Stimulated activated naive B cell treated with anti-CD40 and anti-IgM and Interleukin-4, amounts not matched to agents 10 μg/mL and 1 μg/mL and 100 μg/mL, for 72 hours (primary cell): ENCODE measurements around the gene BMPER.

Experiments
- ATAC-seq, 2 donors: fragments of 150-1000 bp; cut with Tn5 transposase; replicated peaks; 2 replicates each; pipeline ENCODE4 v1.10.0; 2021; ENCODE audit warnings: moderate library complexity in 1 of 2
- DNase-seq: peaks from one replicate; pipeline ENCODE4 v3.0.0; 2021
- H3K27ac Mint-ChIP-seq: one replicate; pipeline ENCODE4 v1.8.0; 2022; ENCODE audit warnings: mild to moderate bottlenecking, mixed read lengths
- H3K27me3 Mint-ChIP-seq, 2 donors: one replicate each; pipeline ENCODE4 v1.8.0; 2022; ENCODE audit warnings: mixed read lengths in 2 of 2
- H3K36me3 Mint-ChIP-seq, 2 donors: one replicate each; pipeline ENCODE4 v1.8.0; 2022; ENCODE audit warnings: mixed read lengths in 2 of 2, mild to moderate bottlenecking in 1 of 2
- H3K4me1 Mint-ChIP-seq, 2 donors: one replicate each; pipeline ENCODE4 v1.8.0; 2022; ENCODE audit warnings: mixed read lengths in 2 of 2, mild to moderate bottlenecking in 1 of 2
- H3K4me3 Mint-ChIP-seq, 2 donors: one replicate each; pipeline ENCODE4 v1.8.0; 2022; ENCODE audit warnings: mild to moderate bottlenecking in 2 of 2, mixed read lengths in 2 of 2, moderate library complexity in 1 of 2
- H3K9me3 Mint-ChIP-seq, 2 donors: one replicate each; pipeline ENCODE4 v1.8.0; 2022; ENCODE audit warnings: mixed read lengths in 2 of 2, mild to moderate bottlenecking in 1 of 2

Gene BMPER

GRCh38 chr7:33950047-33950714 is 44.8 kb downstream of the BMPER start:
- H3K4me1 Mint-ChIP-seq, result no peaks in the 10 kb centered on the region
- H3K27ac Mint-ChIP-seq, result no peak overlapping the region
- no peak for ATAC-seq
- peaks cover 6 to 20% of the 10 kb centered on the region in 2 donors for H3K27me3 Mint-ChIP-seq
- no peaks in the 10 kb centered on the region for H3K36me3 Mint-ChIP-seq
- no peak overlapping the region for H3K4me3 Mint-ChIP-seq
- DNase-seq, result no peak
- H3K9me3 Mint-ChIP-seq, result peaks cover 0 to 3% of the 10 kb centered on the region in 2 donors

- Mint-ChIP-seq H3K4me3 (no peak overlapping the region), H3K27ac (no peak overlapping the region), H3K9me3 (peaks cover 0 to 3% of the 10 kb centered on the region in 2 donors), H3K36me3 (no peaks in the 10 kb centered on the region), H3K27me3 (peaks cover 0 to 25% of the 10 kb centered on the region in 2 donors), H3K4me1 (no peaks in the 10 kb centered on the region)
- ATAC-seq (no peak), DNase-seq (no peak)
These were observed 47.5 kb downstream of the BMPER start for GRCh38 chr7:33952824-33953223.

GRCh38 chr7:33958104-33958503 is 52.8 kb downstream of the BMPER start:
- no peak overlapping the region for H3K4me3 Mint-ChIP-seq
- H3K27me3 Mint-ChIP-seq, result peaks cover 0 to 11% of the 10 kb centered on the region in 2 donors
- H3K36me3 Mint-ChIP-seq, result no peaks in the 10 kb centered on the region
- ATAC-seq, result no peak
- peaks cover 0 to 1% of the 10 kb centered on the region in 2 donors for H3K9me3 Mint-ChIP-seq
- H3K27ac Mint-ChIP-seq, result no peak overlapping the region
- DNase-seq, result no peak
- H3K4me1 Mint-ChIP-seq, result no peaks in the 10 kb centered on the region

GRCh38 chr7:33959676-33960075 is 54.3 kb downstream of the BMPER start:
- DNase-seq (no peak), ATAC-seq (no peak)
- Mint-ChIP-seq H3K4me1 (no peaks in the 10 kb centered on the region), H3K36me3 (no peaks in the 10 kb centered on the region), H3K9me3 (peaks cover 0 to 1% of the 10 kb centered on the region in 2 donors), H3K27me3 (peaks cover 0 to 16% of the 10 kb centered on the region in 2 donors), H3K27ac (no peak overlapping the region), H3K4me3 (no peak overlapping the region)

- no peak overlapping the region for H3K4me3 Mint-ChIP-seq
- no peaks in the 10 kb centered on the region for H3K4me1 Mint-ChIP-seq
- H3K9me3 Mint-ChIP-seq, result peaks cover 0 to 1% of the 10 kb centered on the region in 2 donors
- H3K27ac Mint-ChIP-seq, result no peak overlapping the region
- peaks cover 0 to 9% of the 10 kb centered on the region in 2 donors for H3K27me3 Mint-ChIP-seq
- H3K36me3 Mint-ChIP-seq, result no peaks in the 10 kb centered on the region
- ATAC-seq, result no peak
- no peak for DNase-seq
These were observed 56.6 kb downstream of the BMPER start for GRCh38 chr7:33961948-33962347.

- H3K27me3 Mint-ChIP-seq, result peaks cover 0 to 4% of the 10 kb centered on the region in 2 donors
- H3K36me3 Mint-ChIP-seq, result no peaks in the 10 kb centered on the region
- H3K9me3 Mint-ChIP-seq, result no peaks in the 10 kb centered on the region
- no peak for DNase-seq
- H3K4me1 Mint-ChIP-seq, result peaks cover 0 to 3% of the 10 kb centered on the region in 2 donors
- no peak for ATAC-seq
- H3K27ac Mint-ChIP-seq, result no peak overlapping the region
- no peak overlapping the region for H3K4me3 Mint-ChIP-seq
These were observed 59.3 kb downstream of the BMPER start for GRCh38 chr7:33964417-33965182.

- Mint-ChIP-seq H3K36me3 (no peaks in the 10 kb centered on the region), H3K4me3 (no peak overlapping the region), H3K9me3 (peaks cover 0 to 2% of the 10 kb centered on the region in 2 donors), H3K4me1 (peaks cover 0 to 3% of the 10 kb centered on the region in 2 donors), H3K27me3 (peaks cover 0 to 4% of the 10 kb centered on the region in 2 donors), H3K27ac (no peak overlapping the region)
- ATAC-seq, result no peak
- no peak for DNase-seq
These were observed 59.9 kb downstream of the BMPER start for GRCh38 chr7:33965183-33965744.

GRCh38 chr7:33968591-33968990 is 63.3 kb downstream of the BMPER start:
- DNase-seq (no peak), ATAC-seq (no peak)
- Mint-ChIP-seq H3K27me3 (peaks cover 0 to 4% of the 10 kb centered on the region in 2 donors), H3K36me3 (no peaks in the 10 kb centered on the region), H3K27ac (no peak overlapping the region), H3K4me3 (no peak overlapping the region), H3K4me1 (peaks cover 0 to 3% of the 10 kb centered on the region in 2 donors), H3K9me3 (peaks cover 0 to 2% of the 10 kb centered on the region in 2 donors)

- H3K27ac Mint-ChIP-seq, result no peak overlapping the region
- no peak for ATAC-seq
These were observed 65.2 kb downstream of the BMPER start for GRCh38 chr7:33970536-33970935.

GRCh38 chr7:33971106-33971505 is 65.8 kb downstream of the BMPER start:
- ATAC-seq (no peak), DNase-seq (no peak)
- Mint-ChIP-seq H3K36me3 (no peaks in the 10 kb centered on the region), H3K27ac (no peak overlapping the region), H3K27me3 (no peaks in the 10 kb centered on the region), H3K4me1 (peaks cover 0 to 3% of the 10 kb centered on the region in 2 donors), H3K4me3 (no peak overlapping the region), H3K9me3 (peaks cover 0 to 4% of the 10 kb centered on the region in 2 donors)

More at GRCh38 chr7:33970536-33970935, 65.2 kb downstream of the BMPER start:
- H3K4me1 Mint-ChIP-seq, result peaks cover 0 to 3% of the 10 kb centered on the region in 2 donors
- H3K4me3 Mint-ChIP-seq, result no peak overlapping the region
- H3K9me3 Mint-ChIP-seq, result peaks cover 0 to 2% of the 10 kb centered on the region in 2 donors
- H3K36me3 Mint-ChIP-seq, result no peaks in the 10 kb centered on the region
- DNase-seq, result no peak
- no peaks in the 10 kb centered on the region for H3K27me3 Mint-ChIP-seq

- Mint-ChIP-seq H3K27me3 (no peaks in the 10 kb centered on the region), H3K9me3 (peaks cover 0 to 4% of the 10 kb centered on the region in 2 donors), H3K36me3 (no peaks in the 10 kb centered on the region), H3K4me1 (no peaks in the 10 kb centered on the region), H3K27ac (no peak overlapping the region), H3K4me3 (no peak overlapping the region)
- ATAC-seq, result no peak
- no peak for DNase-seq
These were observed 68.1 kb downstream of the BMPER start for GRCh38 chr7:33973231-33974015.

- Mint-ChIP-seq H3K4me1 (no peaks in the 10 kb centered on the region), H3K9me3 (peaks cover 0 to 2% of the 10 kb centered on the region in 2 donors), H3K27ac (no peak overlapping the region), H3K27me3 (no peaks in the 10 kb centered on the region), H3K36me3 (no peaks in the 10 kb centered on the region), H3K4me3 (no peak overlapping the region)
- no peak for DNase-seq
- ATAC-seq, result no peak
These were observed 74.0 kb downstream of the BMPER start for GRCh38 chr7:33979300-33979806.

GRCh38 chr7:33979807-33980355 is 74.5 kb downstream of the BMPER start:
- no peaks in the 10 kb centered on the region for H3K4me1 Mint-ChIP-seq
- no peak for ATAC-seq
- no peaks in the 10 kb centered on the region for H3K36me3 Mint-ChIP-seq
- no peak overlapping the region for H3K27ac Mint-ChIP-seq
- DNase-seq, result no peak
- no peak overlapping the region for H3K4me3 Mint-ChIP-seq
- H3K9me3 Mint-ChIP-seq, result peaks cover 0 to 2% of the 10 kb centered on the region in 2 donors
- H3K27me3 Mint-ChIP-seq, result no peaks in the 10 kb centered on the region

GRCh38 chr7:33981226-33981625 is 75.9 kb downstream of the BMPER start:
- no peak for ATAC-seq
- no peak overlapping the region for H3K4me3 Mint-ChIP-seq
- H3K9me3 Mint-ChIP-seq, result no peaks in the 10 kb centered on the region
- H3K27me3 Mint-ChIP-seq, result no peaks in the 10 kb centered on the region
- H3K36me3 Mint-ChIP-seq, result no peaks in the 10 kb centered on the region
- H3K4me1 Mint-ChIP-seq, result no peaks in the 10 kb centered on the region
- H3K27ac Mint-ChIP-seq, result no peak overlapping the region
- no peak for DNase-seq
